HTR-8/SVneo (cell line): Measurements from ENCODE around the gene TMEM179.

Source experiments
- DNase-seq: peaks from one replicate; pipeline ENCODE4 v3.0.0; 2011; ENCODE audit warnings: low spot score, mixed read lengths; ENCODE audit not compliant: insufficient read length
- FAIRE-seq: peaks from 2 replicates; lab custom pipeline; 2011; peaks lifted over from hg19 to GRCh38; lab: Jason Lieb, UNC

Gene TMEM179

DNA sequence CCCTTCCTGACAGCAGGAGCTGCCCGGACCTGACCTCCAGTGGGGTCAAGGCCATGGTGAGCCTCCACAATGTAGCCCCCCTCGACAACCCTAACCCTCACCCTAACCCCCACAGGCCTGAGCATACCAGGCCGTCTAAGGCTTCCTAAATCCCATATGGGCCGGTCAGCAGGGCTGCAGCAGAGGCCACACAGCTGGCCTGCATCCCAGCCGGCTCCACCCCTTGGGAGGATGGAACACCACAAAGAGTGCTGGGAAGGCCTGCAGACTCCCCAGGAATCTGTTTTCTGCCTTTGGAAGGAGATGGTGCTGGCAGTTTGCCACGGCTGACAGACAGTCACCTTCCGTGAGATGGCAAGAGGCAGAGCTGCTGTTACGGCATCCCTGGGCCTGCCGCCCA, 2.8 kb downstream of the TMEM179 start:
- FAIRE-seq (no peak), DNase-seq (no peak)

- no peak for FAIRE-seq
- no peak for DNase-seq
Observed at GRCh38 chr14:104600805-104601204, 3.8 kb downstream of the TMEM179 start.

DNA sequence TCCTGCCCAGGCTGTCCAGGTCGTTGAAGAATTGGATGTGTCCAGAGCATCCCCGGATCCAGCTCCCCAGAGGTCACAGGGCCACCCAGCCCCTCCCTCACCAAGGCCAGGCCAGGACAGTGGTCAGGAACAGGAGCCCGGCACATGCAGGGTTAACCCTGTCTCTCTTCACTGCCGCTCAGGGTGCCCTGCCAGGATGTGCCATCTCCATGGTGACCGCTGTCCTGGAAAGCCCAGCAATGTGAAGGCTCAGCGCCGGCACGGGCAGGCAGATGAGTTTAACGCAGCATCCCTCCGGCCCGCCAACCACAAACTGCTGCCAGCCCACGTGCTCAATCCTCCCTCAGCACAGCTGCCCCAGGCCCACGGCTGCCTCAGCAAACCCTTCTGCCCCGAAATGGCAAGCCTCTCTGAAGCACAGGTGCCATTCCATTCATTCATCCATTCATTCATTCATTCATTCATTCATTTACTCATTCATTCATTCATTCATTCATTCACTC, 4.4 kb downstream of the TMEM179 start:
- FAIRE-seq (no peak), DNase-seq (peak; percentile 28)

GRCh38 chr14:104599446-104599845, 5.1 kb downstream of the TMEM179 start:
- FAIRE-seq (no peak), DNase-seq (no peak)

GRCh38 chr14:104598910-104599273, 5.7 kb downstream of the TMEM179 start:
- no peak for FAIRE-seq
- DNase-seq: no peak

GRCh38 chr14:104598039-104598909, 6.3 kb downstream of the TMEM179 start:
- FAIRE-seq (no peak), DNase-seq (no peak)

- FAIRE-seq: no peak
- DNase-seq: no peak
Observed at GRCh38 chr14:104597576-104597975, 7.0 kb downstream of the TMEM179 start.

- DNase-seq (no peak), FAIRE-seq (no peak)
Observed at GRCh38 chr14:104596927-104597351, 7.6 kb downstream of the TMEM179 start.

DNA sequence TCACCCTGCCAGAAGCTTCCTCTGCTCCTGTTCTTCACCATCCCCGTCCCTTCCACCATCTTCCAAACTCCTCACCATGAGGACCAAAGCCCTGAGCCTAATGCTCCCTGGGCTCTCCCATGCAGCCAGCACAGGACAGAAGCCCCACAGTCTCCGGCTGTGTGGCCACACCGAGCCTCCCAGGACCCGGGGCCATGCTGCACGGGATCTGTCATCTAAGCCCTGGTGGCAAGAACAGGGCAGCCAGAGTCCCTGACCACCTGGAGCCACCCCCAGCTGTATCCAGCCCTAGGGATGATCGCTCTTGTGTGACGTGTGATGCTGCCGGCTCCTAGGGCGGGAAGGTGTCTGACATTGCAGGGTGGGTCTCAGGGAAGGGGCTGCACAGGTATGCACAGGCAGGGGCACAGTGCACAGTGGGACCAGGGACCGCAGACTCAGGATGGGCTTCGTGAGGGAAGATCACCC, 8.1 kb downstream of the TMEM179 start:
- DNase-seq: no peak
- FAIRE-seq: no peak

DNA sequence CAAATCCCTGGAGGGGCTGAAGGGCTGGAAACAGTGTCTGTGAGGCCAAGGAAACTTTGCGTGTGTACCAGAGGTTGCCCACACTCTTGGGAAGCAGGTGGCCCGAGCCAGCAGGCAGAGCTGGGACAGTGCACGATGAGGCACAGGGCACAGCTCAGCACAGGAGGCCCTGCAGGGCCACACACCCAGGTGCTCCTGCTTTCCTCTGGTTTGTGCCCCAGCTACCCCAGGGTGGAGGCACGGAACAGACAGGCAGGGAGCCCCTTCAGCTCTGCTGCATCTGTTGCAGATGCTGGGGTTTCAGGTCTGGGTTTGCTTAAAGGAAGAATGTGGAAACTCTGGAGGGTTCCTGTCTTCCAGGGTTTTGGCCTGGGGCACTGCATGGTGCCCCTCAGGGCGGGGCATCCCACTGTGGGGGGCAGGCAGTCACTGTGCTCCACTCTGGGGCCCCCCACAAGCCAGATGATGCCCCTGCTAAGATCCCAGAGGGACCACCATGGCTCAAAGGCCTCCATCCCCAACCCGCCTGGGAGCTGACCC, 8.6 kb downstream of the TMEM179 start:
- DNase-seq (no peak), FAIRE-seq (no peak)

DNA sequence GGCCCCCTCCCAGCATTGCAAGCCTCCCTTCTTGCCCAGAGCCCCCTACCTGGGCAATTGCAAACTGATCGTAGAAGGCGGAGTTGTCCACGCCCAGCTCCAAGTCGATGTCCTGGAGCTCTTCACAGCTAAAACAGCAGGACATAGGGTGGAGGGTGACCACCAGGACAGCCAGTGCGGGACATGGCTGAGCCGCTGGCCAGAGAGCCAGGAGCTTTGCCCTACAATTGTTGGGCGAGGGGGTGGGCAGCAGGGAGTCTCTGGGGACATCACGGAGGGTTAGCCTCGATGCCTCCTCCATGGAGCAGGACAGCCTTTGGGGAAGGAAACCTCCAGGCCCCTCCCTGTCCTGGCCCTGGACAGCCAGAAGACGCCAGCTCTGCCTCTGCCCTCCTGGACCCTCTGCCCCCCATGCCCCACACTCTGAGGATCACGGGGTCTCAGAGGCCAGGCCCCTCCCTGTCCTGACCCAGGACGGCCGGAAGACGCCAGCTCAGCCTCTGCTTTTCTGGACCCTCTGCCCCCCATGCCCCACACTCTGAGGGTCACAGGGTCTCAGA, 9.4 kb downstream of the TMEM179 start:
- no peak for FAIRE-seq
- no peak for DNase-seq

DNA sequence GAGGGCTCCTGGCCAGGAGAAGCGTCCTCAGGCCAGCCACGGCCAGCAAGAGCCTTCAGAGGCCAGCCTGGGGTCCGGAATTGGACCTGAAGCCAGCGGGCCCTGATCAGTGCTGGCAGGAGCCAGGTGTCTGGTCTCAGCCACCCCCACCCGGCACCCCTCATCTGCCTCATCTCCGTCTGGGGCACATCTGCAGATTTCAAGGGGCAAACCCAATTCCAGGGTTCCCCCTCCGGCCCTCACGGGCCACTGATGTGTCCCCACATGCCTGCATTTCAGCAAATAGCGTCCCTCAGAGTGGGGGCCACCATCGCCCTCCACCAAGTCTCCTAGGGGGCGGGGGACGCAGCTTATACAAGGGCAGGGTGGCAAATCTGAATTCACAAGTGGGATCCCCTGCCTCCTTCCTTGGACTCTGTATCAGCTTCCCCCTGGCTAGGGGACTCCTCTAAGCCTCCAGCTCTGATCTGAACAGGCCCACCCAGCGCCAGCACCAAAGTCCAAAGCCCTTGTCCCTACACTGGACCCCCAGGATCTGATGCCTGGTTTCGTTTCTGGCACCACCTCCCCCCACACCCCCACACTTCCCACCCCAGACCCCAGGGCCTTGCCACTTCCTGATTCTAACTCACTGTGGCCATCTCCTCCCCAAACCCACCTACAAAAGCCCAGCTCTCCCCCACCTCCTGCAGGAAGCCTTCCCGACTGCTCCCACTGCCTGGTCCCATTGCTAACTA, 10.1 kb downstream of the TMEM179 start:
- FAIRE-seq: no peak
- no peak for DNase-seq

DNA sequence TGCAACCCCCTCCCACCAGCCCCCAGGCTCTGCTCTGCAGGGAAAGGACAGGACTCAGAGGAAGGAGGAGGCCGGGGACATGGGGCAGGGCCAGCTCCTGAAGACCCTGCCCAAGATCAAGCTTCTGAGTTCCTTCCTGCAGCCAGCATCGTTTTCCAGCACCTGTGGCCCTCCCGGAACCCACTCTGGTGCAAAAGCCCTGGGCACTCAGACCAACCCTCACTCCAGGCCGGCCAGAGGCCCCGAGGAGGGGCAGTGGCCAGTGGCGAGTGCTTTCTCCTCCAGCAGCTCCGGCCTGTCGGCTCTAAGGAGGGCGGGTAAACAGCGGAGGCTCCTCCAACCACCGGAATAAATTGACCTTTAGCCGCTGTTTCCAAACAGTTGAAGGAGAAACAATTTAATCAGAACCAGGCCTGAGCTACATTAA, 10.8 kb downstream of the TMEM179 start:
- DNase-seq (no peak), FAIRE-seq (no peak)

GRCh38 chr14:104593241-104593701, 11.3 kb downstream of the TMEM179 start:
- FAIRE-seq: no peak
- DNase-seq: no peak

DNA sequence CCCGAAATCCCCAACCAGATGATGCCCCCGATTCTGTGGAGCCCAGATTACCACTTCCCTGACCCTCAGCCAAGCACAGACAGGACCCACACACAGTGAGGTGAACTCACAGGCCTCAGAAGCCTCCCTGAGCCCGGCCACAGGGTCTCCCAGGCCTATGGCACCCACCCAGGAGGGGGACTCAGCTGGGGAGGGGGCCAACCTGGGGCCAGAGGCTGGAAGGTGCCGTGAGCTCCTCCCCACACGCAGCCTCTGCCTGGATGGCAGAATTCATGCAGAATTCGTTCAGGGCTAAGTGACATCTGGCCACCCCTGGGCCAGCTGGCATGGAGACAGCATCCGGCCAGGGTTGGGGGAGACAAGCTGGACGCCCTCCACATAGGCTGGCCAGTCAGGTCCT, 11.8 kb downstream of the TMEM179 start:
- FAIRE-seq: no peak

GRCh38 chr14:104592292-104592672, 12.3 kb downstream of the TMEM179 start:
- no peak for DNase-seq
- FAIRE-seq: peak; percentile 83

More for the DNA sequence above, 11.8 kb downstream of the TMEM179 start:
- DNase-seq: no peak

DNA sequence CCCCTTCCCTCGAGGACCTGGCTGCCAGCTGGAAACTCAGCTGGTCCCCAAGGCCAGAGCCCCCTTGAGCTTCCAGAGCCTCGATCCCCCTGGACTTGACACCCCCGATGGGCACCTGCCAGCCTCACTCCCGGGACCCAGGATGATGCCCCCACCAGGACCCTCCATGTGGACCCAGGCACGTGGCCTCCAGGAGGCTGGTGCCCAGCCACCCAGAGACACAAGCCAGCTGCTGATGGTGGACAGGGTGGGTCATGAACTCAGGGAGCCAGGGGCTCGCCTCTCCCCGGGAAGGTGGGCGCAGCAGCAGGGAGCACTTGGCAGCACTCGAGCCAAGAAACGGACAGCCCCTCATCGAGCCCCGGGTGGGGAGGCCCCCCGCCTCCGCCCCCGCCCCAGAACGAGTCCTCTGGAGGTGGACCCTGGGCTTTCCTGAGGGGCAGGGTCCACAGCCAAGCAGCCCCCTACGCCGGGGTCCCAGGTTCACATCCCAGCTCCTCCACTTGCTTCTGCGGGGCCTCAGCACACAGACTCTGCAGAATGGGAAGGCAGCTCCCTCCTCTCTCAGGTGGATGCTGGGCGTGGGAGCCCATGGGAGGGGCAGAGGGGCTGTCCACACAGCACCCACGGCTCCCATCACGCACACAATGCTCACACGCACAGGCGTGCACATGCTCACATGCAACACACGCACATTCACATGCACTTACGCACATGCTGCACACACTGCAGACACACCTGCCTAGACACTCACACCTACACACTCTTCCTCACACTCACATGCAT, 12.9 kb downstream of the TMEM179 start:
- DNase-seq: no peak
- no peak for FAIRE-seq

GRCh38 chr14:104591031-104591430, 13.5 kb downstream of the TMEM179 start:
- DNase-seq (no peak), FAIRE-seq (no peak)

DNA sequence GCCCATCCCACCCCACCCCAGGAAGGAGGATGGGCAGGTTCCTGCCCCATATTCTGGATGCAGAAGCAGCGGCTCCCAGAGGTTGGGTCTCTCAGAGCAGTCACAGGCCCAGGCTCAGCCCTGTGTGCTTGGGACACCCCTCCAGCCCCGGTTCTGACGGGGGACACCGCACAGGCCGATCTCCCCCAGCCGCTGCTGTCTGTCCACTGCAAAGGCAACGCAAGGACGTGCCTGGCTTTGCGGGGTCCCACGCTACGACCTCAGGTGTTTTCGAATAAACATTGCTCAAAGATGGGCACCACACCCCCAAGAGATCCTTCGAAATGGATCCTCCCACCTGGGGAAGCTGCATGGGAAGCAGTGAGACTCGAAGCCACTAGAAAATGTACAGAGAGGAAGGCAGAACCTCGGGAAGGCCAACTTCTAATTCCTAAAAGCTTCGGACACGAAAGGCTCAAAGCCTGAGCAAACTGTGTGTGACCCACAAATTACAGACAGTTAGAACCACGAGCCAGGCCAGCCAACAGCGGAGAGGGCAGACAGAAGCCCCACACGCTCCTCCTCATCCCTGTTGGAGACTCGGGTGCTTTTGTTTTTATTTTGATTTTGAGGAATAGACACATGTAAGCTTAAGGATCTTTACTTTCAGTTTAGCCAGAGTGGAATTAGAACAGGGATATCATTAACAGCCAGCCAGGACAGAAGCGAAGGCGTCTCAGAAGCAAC, 14.2 kb downstream of the TMEM179 start:
- FAIRE-seq (no peak), DNase-seq (no peak)
